H1 (cell line): ENCODE data around the gene ALK. TPM values are rescaled to one million over a fixed set of nuclear protein-coding genes. Genes with fewer than 3 reads are reported as not detected.

ENCODE experiments used
- CTCF ChIA-PET: fragments of 300-600 bp; sonication (Branson Sonifier 250); formaldehyde crosslinking; loops from one replicate; lab custom pipeline; 2021; ENCODE audit not compliant: partially characterized antibody; lab: Charles Lee
- POLR2A ChIA-PET: fragments of 300-600 bp; sonication (Branson Sonifier 250); formaldehyde crosslinking; loops from one replicate; lab custom pipeline; 2021; ENCODE audit warnings: inconsistent platforms; ENCODE audit not compliant: partially characterized antibody; lab: Charles Lee
- DNase-seq, 2 experiments: peaks; one replicate each; pipeline versions ENCODE4 v3.0.0 to v3.0.0-alpha.2; 2010 to 2022; ENCODE audit warnings: low spot score in 2 of 2, low read depth in 1 of 2, mixed read lengths in 1 of 2
- FAIRE-seq: peaks from 2 replicates; lab custom pipeline; 2011; peaks lifted over from hg19 to GRCh38; lab: Jason Lieb, UNC
- H2AFZ ChIP-seq: 2 replicates; pipeline ENCODE4 v1.8.1; 2012; ENCODE audit warnings: low read length, inconsistent platforms
- H2AK5ac ChIP-seq: 2 replicates; pipeline ENCODE4 v1.6.1; 2013; ENCODE audit warnings: low read depth, low read length
- H2BK120ac ChIP-seq: replicated peaks from 2 replicates; pipeline ENCODE3; 2013; ENCODE audit warnings: low read depth, low read length, inconsistent platforms
- H2BK12ac ChIP-seq: 2 replicates; pipeline ENCODE4 v1.6.1; 2013; ENCODE audit warnings: low read depth, low read length
- H2BK15ac ChIP-seq: 2 replicates; pipeline ENCODE4 v1.6.1; 2013; ENCODE audit warnings: low read length
- H2BK20ac ChIP-seq: 2 replicates; pipeline ENCODE4 v1.6.1; 2013; ENCODE audit warnings: low read length
- H2BK5ac ChIP-seq: 2 replicates; pipeline ENCODE4 v1.6.1; 2013; ENCODE audit warnings: low read depth, low read length
- H3K14ac ChIP-seq: 2 replicates; pipeline ENCODE4 v1.6.1; 2013; ENCODE audit warnings: inconsistent platforms; ENCODE audit not compliant: insufficient read length
- H3K18ac ChIP-seq: 2 replicates; pipeline ENCODE4 v1.6.1; 2013; ENCODE audit warnings: low read length; ENCODE audit errors: extremely low read depth
- H3K23ac ChIP-seq: 2 replicates; pipeline ENCODE4 v1.6.1; 2013; ENCODE audit warnings: inconsistent platforms; ENCODE audit not compliant: insufficient read length
- H3K23me2 ChIP-seq: 2 replicates; pipeline ENCODE4 v1.6.1; 2013; ENCODE audit warnings: low read depth, low read length
- H3K27ac ChIP-seq: 2 replicates; pipeline ENCODE4 v1.6.1; 2011; ENCODE audit warnings: low read depth, low read length, inconsistent platforms
- H3K27me3 ChIP-seq, 4 experiments: replicated peaks in 1 of 4; 1 replicate in 1 of 4; 2 replicates in 3 of 4; pipeline versions ENCODE4 v1.6.1 to v1.8.1; 2011 to 2013; ENCODE audit warnings: low read length in 3 of 4, mild to moderate bottlenecking in 3 of 4, inconsistent platforms in 2 of 4, mixed read lengths in 2 of 4, moderate library complexity in 1 of 4; ENCODE audit not compliant: control insufficient read depth in 3 of 4, insufficient read depth in 3 of 4; ENCODE audit errors: extremely low read depth in 1 of 4
- H3K36me3 ChIP-seq, 4 experiments: 2 replicates each; pipeline versions ENCODE4 v1.6.1 to v1.8.1; 2011 to 2013; ENCODE audit warnings: mild to moderate bottlenecking in 4 of 4, low read length in 3 of 4, moderate library complexity in 2 of 4, control low read depth in 1 of 4, inconsistent platforms in 1 of 4; ENCODE audit not compliant: insufficient read depth in 4 of 4, control insufficient read depth in 2 of 4
- H3K4ac ChIP-seq: replicated peaks from 2 replicates; pipeline ENCODE3; 2013; ENCODE audit warnings: low read length, low read depth, mixed read lengths, inconsistent platforms; ENCODE audit not compliant: insufficient read length
- H3K4me1 ChIP-seq, 4 experiments: replicated peaks in 1 of 4; 1 replicate in 1 of 4; 2 replicates in 3 of 4; pipeline versions ENCODE4 v1.6.1 to v1.8.1; 2011 to 2013; ENCODE audit warnings: low read length in 3 of 4, inconsistent platforms in 2 of 4, mixed read lengths in 1 of 4; ENCODE audit not compliant: insufficient read depth in 4 of 4, control insufficient read depth in 3 of 4
- H3K4me2 ChIP-seq, 2 experiments: 2 replicates each; pipeline versions ENCODE4 v1.6.1 to v1.8.1; 2011 to 2013; ENCODE audit warnings: low read depth in 2 of 2, low read length in 2 of 2, control low read depth in 1 of 2, inconsistent platforms in 1 of 2, mild to moderate bottlenecking in 1 of 2; ENCODE audit not compliant: insufficient read depth in 1 of 2
- H3K4me3 ChIP-seq, 4 experiments: fragments of 200-600, 300-600 bp in 1 of 4; sonication (generic), shearing (Covaris generic), sonication (Bioruptor Twin) in 1 of 4; 2 replicates each; pipeline versions ENCODE4 v1.5.1 to v1.8.1; 2011 to 2016; ENCODE audit warnings: low read length in 4 of 4, low read depth in 3 of 4, control low read depth in 2 of 4, inconsistent platforms in 2 of 4, mild to moderate bottlenecking in 2 of 4, mixed read lengths in 1 of 4, moderate library complexity in 1 of 4; ENCODE audit not compliant: insufficient read depth in 2 of 4; ENCODE audit errors: extremely low read depth in 1 of 4
- H3K56ac ChIP-seq: replicated peaks from 2 replicates; pipeline ENCODE3; 2013; ENCODE audit warnings: low read depth, mild to moderate bottlenecking, mixed read lengths, low read length, inconsistent platforms; ENCODE audit not compliant: insufficient read length
- H3K79me1 ChIP-seq: 2 replicates; pipeline ENCODE4 v1.6.1; 2013; ENCODE audit warnings: low read depth, low read length, control low read depth
- H3K79me2 ChIP-seq, 2 experiments: 2 replicates each; pipeline versions ENCODE4 v1.6.1 to v1.8.1; 2012 to 2013; ENCODE audit warnings: low read length in 2 of 2, mild to moderate bottlenecking in 2 of 2, inconsistent platforms in 1 of 2; ENCODE audit not compliant: insufficient read depth in 2 of 2, control insufficient read depth in 1 of 2
- H3K9ac ChIP-seq, 4 experiments: replicated peaks in 1 of 4; 1 replicate in 1 of 4; 2 replicates in 3 of 4; pipeline versions ENCODE4 v1.6.1 to v1.8.1; 2011 to 2013; ENCODE audit warnings: low read depth in 3 of 4, low read length in 3 of 4, control low read depth in 2 of 4, mild to moderate bottlenecking in 2 of 4, moderate library complexity in 2 of 4, inconsistent platforms in 1 of 4; ENCODE audit errors: extremely low read depth in 1 of 4
- H3K9me3 ChIP-seq, 2 experiments: 2 replicates each; pipeline versions ENCODE4 v1.6.1 to v1.8.1; 2012 to 2013; ENCODE audit warnings: mild to moderate bottlenecking in 2 of 2, moderate library complexity in 2 of 2, control low read depth in 1 of 2, inconsistent platforms in 1 of 2, low read depth in 1 of 2, low read length in 1 of 2, mixed read lengths in 1 of 2; ENCODE audit not compliant: insufficient read depth in 2 of 2
- H4K20me1 ChIP-seq, 2 experiments: replicated peaks in 1 of 2; 2 replicates each; pipeline versions ENCODE3 to v1.8.1; 2011 to 2013; ENCODE audit warnings: inconsistent platforms in 2 of 2, low read length in 2 of 2, mild to moderate bottlenecking in 1 of 2; ENCODE audit not compliant: insufficient read depth in 2 of 2, control insufficient read depth in 1 of 2
- H4K5ac ChIP-seq: 2 replicates; pipeline ENCODE4 v1.6.1; 2013; ENCODE audit warnings: low read length, low read depth, mixed read lengths, inconsistent platforms; ENCODE audit not compliant: insufficient read length
- H4K8ac ChIP-seq: 2 replicates; pipeline ENCODE4 v1.8.0; 2013; ENCODE audit warnings: mild to moderate bottlenecking, moderate library complexity, low read length, inconsistent platforms; ENCODE audit not compliant: insufficient read depth; ENCODE audit errors: extremely low read depth
- H4K91ac ChIP-seq: replicated peaks from 2 replicates; pipeline ENCODE3; 2013; ENCODE audit warnings: low read length, mixed read lengths, inconsistent platforms; ENCODE audit not compliant: insufficient read length
- BRCA1 ChIP-seq: IDR thresholded peaks from 2 replicates; pipeline ENCODE4 v1.6.1; 2012; ENCODE audit warnings: low read depth, low read length, improper control_type of control experiment
- CREB1 ChIP-seq: IDR thresholded peaks from 2 replicates; pipeline ENCODE4 v1.6.1; 2012; ENCODE audit warnings: inconsistent platforms
- EP300 ChIP-seq, 2 experiments: IDR thresholded peaks; 1 replicate in 1 of 2; 2 replicates in 1 of 2; pipeline ENCODE4 v1.6.1; 2011 to 2012; ENCODE audit warnings: low read depth in 2 of 2, low read length in 2 of 2, mild to moderate bottlenecking in 2 of 2, borderline replicate concordance in 1 of 2, inconsistent platforms in 1 of 2, moderate library complexity in 1 of 2
- SIN3A ChIP-seq, 2 experiments: IDR thresholded peaks in 1 of 2; conservative IDR thresholded peaks in 1 of 2; 2 replicates each; pipeline ENCODE4 v1.6.1; 2011 to 2012; ENCODE audit warnings: low read length in 2 of 2, improper control_type of control experiment in 1 of 2, low read depth in 1 of 2, mild to moderate bottlenecking in 1 of 2
- SP4 ChIP-seq: IDR thresholded peaks from 2 replicates; pipeline ENCODE4 v1.6.1; 2012; ENCODE audit warnings: low read length, inconsistent platforms
- WGBS, 2 experiments: shearing (Covaris generic) in 1 of 2; methylation state at CpG; one replicate each; pipeline versions ENCODE4 v1.1.6 to v1.1.7; 2013 to 2015; ENCODE audit warnings: low lambda C conversion rate in 2 of 2, mixed read lengths in 2 of 2, inconsistent platforms in 1 of 2, low coverage in 1 of 2, missing lambda C conversion rate in 1 of 2; ENCODE audit not compliant: insufficient replicate concordance in 2 of 2, insufficient coverage in 1 of 2, insufficient read length in 1 of 2; ENCODE audit errors: extremely low coverage in 1 of 2, missing lambda C conversion rate in 1 of 2; 5-methylcytosine and 5-hydroxymethylcytosine counted together
- polyA plus RNA-seq, 7 experiments: library from polyadenylated mRNA; depleted of rRNA in 3 of 7; stranded (reverse) in 5 of 7; unstranded in 2 of 7; fragments of >200 nt in 5 of 7; fragments of 200-250 nt in 2 of 7; gene quantifications; 1 replicate in 5 of 7; 2 replicates in 1 of 7; 4 replicates in 1 of 7; pipeline versions ENCODE4 v1.2.1 to v1.2.3, GENCODE V29; 2011 to 2013; ENCODE audit warnings: missing spikeins in 2 of 7, mixed read lengths in 2 of 7
- total RNA-seq: library from RNA; stranded (reverse); fragmentation: NEBNext Ultra II Directional; extraction: Animal tissue kit (Norgen Biotek cat#: 25700); gene quantifications from 2 replicates; pipeline ENCODE4 v1.2.1, GENCODE V29; 2021
- TF ChIP-seq, protein P1 (sequence below): IDR thresholded peaks from 2 replicates; pipeline ENCODE4 v1.6.1; 2011; ENCODE audit warnings: low read depth, mild to moderate bottlenecking, low read length; ENCODE audit not compliant: insufficient read depth
- TF ChIP-seq, protein P2 (sequence below): IDR thresholded peaks from 2 replicates; pipeline ENCODE4 v1.6.1; 2012; ENCODE audit warnings: inconsistent platforms

The ALK gene
- total and polyA plus RNA-seq, 2 of the 8 experiments (the other 6 are each of a cell fraction or from before 2014, with no cell fraction given): 0.02 to 0.09 TPM

DNA sequence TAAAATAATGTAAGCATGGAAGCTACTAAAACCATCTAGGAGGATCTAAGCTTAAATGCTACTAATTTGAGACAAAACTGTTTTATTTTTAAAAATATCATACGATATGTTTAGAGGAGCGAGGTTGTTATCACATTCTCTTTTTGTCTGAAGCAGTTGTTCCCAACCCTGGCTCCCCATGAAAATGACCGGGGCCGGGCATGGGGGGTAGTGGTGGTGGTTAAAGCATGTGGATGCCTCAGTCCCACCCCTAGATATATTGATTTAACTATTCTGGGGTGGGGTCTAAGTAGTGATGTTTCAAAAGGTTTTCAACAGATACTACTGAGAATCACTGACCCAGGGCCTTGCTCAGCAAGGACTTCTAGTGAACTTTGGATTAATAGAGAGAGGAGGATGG, 359.8 kb downstream of the ALK start:
- DNase-seq (no peak), FAIRE-seq (no peak)
- Histone ChIP-seq H3K23me2 (no peaks in the 10 kb centered on the region), H3K79me2 (no peaks in the 10 kb centered on the region), H3K4ac (no peak overlapping the region), H2AFZ (no peak overlapping the region), H2AK5ac (no peak overlapping the region), H3K23ac (no peak overlapping the region), H3K27me3 (no peaks in the 10 kb centered on the region), H4K5ac (no peak overlapping the region), H4K20me1 (no peaks in the 10 kb centered on the region), H3K4me3 (no peak overlapping the region), H2BK20ac (no peak overlapping the region), H3K18ac (no peak overlapping the region), H3K14ac (no peak overlapping the region), H2BK5ac (no peak overlapping the region), H2BK15ac (no peak overlapping the region), H3K4me2 (no peak overlapping the region), H3K36me3 (no peaks in the 10 kb centered on the region), H4K8ac (no peak overlapping the region), H3K9me3 (no peaks in the 10 kb centered on the region), H3K4me1 (no peaks in the 10 kb centered on the region), H3K9ac (no peak overlapping the region), H2BK120ac (no peak overlapping the region), H2BK12ac (no peak overlapping the region), H3K27ac (no peak overlapping the region), H4K91ac (no peak overlapping the region), H3K79me1 (no peaks in the 10 kb centered on the region)
- WGBS, 2 experiments: 91% methylated on average over 4 of the region's 4 CpGs; no CpG with 5 or more reads in 1 of the 2 experiments
- POLR2A ChIA-PET: no interaction called here
- CTCF ChIA-PET: interaction anchor here (0.6 kb wide), 1 partner anchor 474 kb away, joined by 3 read pairs; no protein-coding TSS in a partner anchor
- TF ChIP-seq CREB1: no peak
- TF ChIP-seq, protein P1, sequence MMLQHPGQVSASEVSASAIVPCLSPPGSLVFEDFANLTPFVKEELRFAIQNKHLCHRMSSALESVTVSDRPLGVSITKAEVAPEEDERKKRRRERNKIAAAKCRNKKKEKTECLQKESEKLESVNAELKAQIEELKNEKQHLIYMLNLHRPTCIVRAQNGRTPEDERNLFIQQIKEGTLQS: no peak
- TF ChIP-seq SP4: no peak
- no peak for TF ChIP-seq BRCA1
- TF ChIP-seq EP300 (IDR thresholded peaks at IDR 0.05; ENCODE audit: borderline replicate concordance in 1 of 2, low read depth in 2 of 2, low read length in 2 of 2): no peak
- TF ChIP-seq SIN3A (conservative IDR thresholded peaks at IDR 0.05 in 1 of 2, IDR thresholded peaks at IDR 0.05 in 1 of 2; ENCODE audit: low read depth in 1 of 2, low read length in 2 of 2): no peak
- TF ChIP-seq, protein P2, sequence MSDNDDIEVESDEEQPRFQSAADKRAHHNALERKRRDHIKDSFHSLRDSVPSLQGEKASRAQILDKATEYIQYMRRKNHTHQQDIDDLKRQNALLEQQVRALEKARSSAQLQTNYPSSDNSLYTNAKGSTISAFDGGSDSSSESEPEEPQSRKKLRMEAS: no peak
- TF ChIP-seq, all 59 proteins: peak for 0
- no peak overlapping the region for H3K56ac ChIP-seq
